Measurements from ENCODE around the gene PTPN22.

The PTPN22 gene

GRCh38 chr1:113846391-113847035, 25.0 kb downstream of the PTPN22 start:
- DNase-seq, result no peak

GRCh38 chr1:113836534-113836933, 35.0 kb downstream of the PTPN22 start:
- no peak for DNase-seq

DNA sequence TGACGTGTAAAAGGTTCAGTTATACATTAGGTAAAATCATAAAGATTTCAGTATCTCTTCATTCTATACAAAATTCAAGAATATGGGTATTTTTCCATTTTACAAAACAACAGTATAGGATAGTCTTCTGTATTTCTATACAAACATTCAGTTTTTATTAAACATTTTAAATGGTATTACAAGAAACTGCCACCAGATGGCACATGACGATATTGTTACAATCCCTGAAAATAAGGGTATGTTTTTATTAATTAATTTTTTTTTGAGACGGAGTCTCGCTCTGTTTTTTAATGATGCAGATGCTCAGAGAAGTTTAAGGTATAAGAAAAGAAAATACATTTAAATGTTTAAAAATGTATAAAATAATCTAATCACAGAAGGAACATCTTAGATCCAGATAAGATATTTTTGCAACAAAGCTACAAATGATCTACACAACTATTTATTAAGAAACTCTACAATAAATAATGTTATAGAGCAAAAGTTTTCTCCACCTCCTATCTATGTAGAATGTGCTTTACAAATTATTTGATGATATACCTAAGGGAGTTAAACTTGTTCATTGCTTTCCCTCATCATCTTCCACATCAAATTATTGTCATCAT, 35.7 kb downstream of the PTPN22 start:
- no peak for DNase-seq

- DNase-seq, result no peak
These were observed 36.8 kb downstream of the PTPN22 start for GRCh38 chr1:113834716-113835115.

DNA sequence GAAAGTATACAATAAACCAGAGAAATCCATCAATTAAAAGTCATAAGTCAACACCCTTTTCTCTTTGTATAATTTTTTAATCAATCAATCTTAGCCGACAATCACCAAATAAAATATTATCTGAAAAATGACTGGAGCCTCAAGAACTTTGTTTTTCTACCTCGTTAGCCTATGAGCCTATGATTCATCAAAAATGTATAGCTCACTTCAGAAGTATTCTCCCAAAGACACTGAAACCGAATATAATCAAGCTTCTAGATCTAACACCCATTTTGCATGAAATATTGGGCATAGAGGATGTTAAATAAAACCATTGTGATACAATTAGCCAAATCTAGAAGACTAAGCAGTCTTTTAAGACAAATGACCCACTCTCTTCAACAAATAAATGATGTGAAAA, 41.5 kb downstream of the PTPN22 start:
- no peak for DNase-seq

DNA sequence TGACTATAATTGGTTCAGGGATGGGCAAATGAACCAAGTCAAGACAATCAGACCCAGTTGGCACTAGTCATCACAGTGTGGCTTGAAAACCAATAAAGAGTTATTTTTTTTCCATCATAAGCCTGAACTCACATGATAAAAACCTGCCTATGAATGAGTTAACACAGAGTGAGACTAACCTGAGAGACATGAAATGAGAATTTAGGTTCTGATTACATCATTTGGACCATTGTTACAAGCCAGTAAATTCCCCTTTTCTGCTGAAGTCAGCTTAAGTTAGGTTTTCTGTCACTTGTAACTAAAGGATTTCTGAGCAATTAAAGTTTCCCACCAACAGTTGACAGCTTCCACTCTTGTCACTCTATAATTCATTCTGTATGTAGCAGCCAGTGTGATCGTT, 49.6 kb downstream of the PTPN22 start:
- DNase-seq, result no peak

- no peak for DNase-seq
These were observed 52.9 kb downstream of the PTPN22 start for GRCh38 chr1:113818578-113818977.

- no peak for DNase-seq
These were observed 58.3 kb downstream of the PTPN22 start for GRCh38 chr1:113813218-113813617.

DNA sequence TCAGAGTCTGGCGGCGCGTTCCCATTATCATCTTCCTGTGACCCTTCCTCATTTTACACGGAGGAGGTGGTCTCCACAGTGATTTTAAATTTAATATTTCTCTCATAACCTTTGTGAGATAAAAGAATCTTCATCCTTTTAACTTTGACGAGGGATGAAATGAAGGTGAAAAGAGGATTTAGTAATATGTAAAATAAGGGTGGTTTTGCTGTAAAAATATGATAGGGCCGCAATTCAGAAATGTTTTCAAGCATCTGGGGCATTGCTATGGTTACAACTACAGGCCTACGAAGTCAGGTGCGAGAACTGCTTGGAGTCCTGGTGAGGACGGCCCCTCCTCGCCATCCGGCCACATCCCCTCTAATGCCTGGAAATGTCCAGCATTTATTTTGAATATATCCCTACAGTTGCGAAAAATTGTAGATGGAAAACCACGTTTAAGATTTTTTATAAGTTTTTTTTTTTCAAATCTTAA, 58.8 kb downstream of the PTPN22 start:
- DNase-seq, result no peak

GRCh38 chr1:113811888-113812660, 59.4 kb downstream of the PTPN22 start, which contains the start of gene RSBN1:
Gene RSBN1, minus strand, starts transcription at chr1:113812476. Its CDS starts 64 bp downstream, at chr1:113812412.
- DNase-seq, result peak; percentile 67

- DNase-seq, result no peak
These were observed 60.2 kb downstream of the PTPN22 start for GRCh38 chr1:113811156-113811887.

GRCh38 chr1:113809670-113810602, 61.6 kb downstream of the PTPN22 start:
- DNase-seq, result no peak

DNA sequence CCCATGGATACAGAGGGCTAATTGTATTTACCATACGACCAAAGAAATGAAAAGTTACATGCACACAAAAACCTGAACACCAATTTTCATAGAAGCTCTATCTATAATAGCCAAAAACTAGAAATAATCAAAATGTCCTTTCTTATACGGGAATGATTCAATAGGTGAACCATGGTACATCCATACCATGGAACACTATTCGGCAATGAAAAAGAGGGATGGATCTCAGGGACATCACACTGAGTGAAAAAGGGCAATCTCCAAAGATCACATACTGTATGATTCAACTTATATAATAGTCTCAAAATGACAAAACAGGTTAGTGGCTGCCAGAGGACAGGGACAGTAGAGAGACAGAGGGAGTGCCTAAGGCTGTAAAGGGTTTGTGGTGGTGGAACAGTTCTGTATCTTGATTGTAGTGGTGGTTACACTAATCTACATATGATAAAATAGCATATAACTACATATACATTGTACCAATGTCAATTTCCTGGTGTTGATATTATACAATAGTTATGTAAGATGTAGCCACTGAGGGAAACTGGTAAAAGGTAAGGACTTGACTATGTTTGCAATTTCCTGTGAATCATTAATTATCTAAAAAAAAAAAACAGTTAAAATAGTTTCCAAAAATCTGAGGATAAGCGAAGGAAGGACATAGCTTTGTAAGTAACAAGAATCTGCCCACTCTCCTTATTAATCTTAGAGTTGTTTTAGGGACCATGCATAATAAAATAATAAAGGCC, 62.9 kb downstream of the PTPN22 start:
- DNase-seq, result no peak

GRCh38 chr1:113805639-113806038, 65.9 kb downstream of the PTPN22 start:
- DNase-seq, result no peak

DNA sequence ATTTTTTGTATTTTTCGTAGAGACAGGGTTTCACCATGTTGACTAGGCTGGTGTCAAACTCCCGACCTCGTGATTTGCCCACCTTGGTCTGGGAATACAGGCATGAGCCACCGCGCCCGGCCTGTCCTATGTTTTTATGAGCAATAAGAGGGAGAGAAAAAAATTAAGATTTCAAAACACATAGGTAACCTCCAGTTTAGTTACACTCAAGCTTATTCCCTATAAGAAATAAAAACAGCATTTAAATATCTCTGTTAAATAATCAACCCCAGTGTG, 66.3 kb downstream of the PTPN22 start:
- DNase-seq, result no peak

GRCh38 chr1:113804421-113805255, 66.9 kb downstream of the PTPN22 start:
- DNase-seq, result no peak

GRCh38 chr1:113802367-113803007, 69.0 kb downstream of the PTPN22 start:
- no peak for DNase-seq

- DNase-seq, result no peak
These were observed 71.0 kb downstream of the PTPN22 start for GRCh38 chr1:113800487-113800886.

- no peak for DNase-seq
These were observed 74.0 kb downstream of the PTPN22 start for GRCh38 chr1:113797472-113797871.
